SK-N-MC (cell line): ENCODE data around the gene FAM98C.

Experiments used
- EZH2 ChIP-seq: fragments of 200-600 bp; sonication (generic); IDR thresholded peaks from one replicate; pipeline ENCODE4 v1.6.1; 2017; ENCODE audit warnings: antibody characterized with exemption
- FOXP2 ChIP-seq: optimal IDR thresholded peaks from 2 replicates; pipeline ENCODE3; 2011; ENCODE audit warnings: mild to moderate bottlenecking, moderate library complexity; ENCODE audit not compliant: insufficient read depth; ENCODE audit errors: extremely low read length, control extremely low read depth
- POLR2AphosphoS5 ChIP-seq: IDR thresholded peaks from 2 replicates; pipeline ENCODE4 v1.6.1; 2012; ENCODE audit warnings: mild to moderate bottlenecking, low read depth, low read length, borderline replicate concordance

- TF ChIP-seq EZH2 (no peak), FOXP2 (no peak), POLR2AphosphoS5 (no peak)
Measured at GRCh38 chr19:38371081-38371480, 31.8 kb upstream of the FAM98C start.
